Activated CD4-positive, alpha-beta T cell treated with anti-CD3 and anti-CD28 coated beads, Interleukin-2, amount 50 U/mL, for 1 hour (primary cell): ENCODE measurements around the gene SIRPG.
"Not testable (repeated sequence)": the region's sequence is repeated elsewhere in the genome, so short reads cannot be mapped to it uniquely, and the experiment has no call there.

Experiments used
- DNase-seq: peaks from one replicate; pipeline ENCODE4 v3.0.0-alpha.2; 2020

Gene SIRPG

GRCh38 chr20:1635291-1635979 lies 22.1 kb downstream of the SIRPG start:
- no peak for DNase-seq

GRCh38 chr20:1633535-1633934 lies 24.0 kb downstream of the SIRPG start:
- no peak for DNase-seq

GRCh38 chr20:1632178-1632577 lies 25.4 kb downstream of the SIRPG start:
- DNase-seq, result no peak

- DNase-seq, result no peak
Observed at GRCh38 chr20:1631309-1632151, 26.0 kb downstream of the SIRPG start.

GRCh38 chr20:1630186-1630585 lies 27.4 kb downstream of the SIRPG start:
- DNase-seq, result no peak

- DNase-seq, result no peak
Observed at GRCh38 chr20:1629321-1629720, 28.3 kb downstream of the SIRPG start.

GRCh38 chr20:1628621-1629020 lies 29.0 kb downstream of the SIRPG start:
- DNase-seq, result no peak

GRCh38 chr20:1627200-1627550 lies 30.4 kb downstream of the SIRPG start:
- no peak for DNase-seq

GRCh38 chr20:1626528-1627199 lies 30.9 kb downstream of the SIRPG start:
- no peak for DNase-seq

GRCh38 chr20:1625083-1625690 lies 32.4 kb downstream of the SIRPG start:
- DNase-seq, result no peak

- no peak for DNase-seq
Observed at GRCh38 chr20:1623501-1624205, 33.9 kb downstream of the SIRPG start.

GRCh38 chr20:1622450-1622849 lies 35.1 kb downstream of the SIRPG start:
- DNase-seq, result no peak

- DNase-seq, result no peak
Observed at GRCh38 chr20:1621316-1621715, 36.3 kb downstream of the SIRPG start.

GRCh38 chr20:1619861-1620444 lies 37.6 kb downstream of the SIRPG start, which contains the start of gene SIRPB1:
TSS of gene SIRPB1 (minus strand) at chr20:1620009. CDS start at chr20:1619944, 65 bp downstream.
- DNase-seq, result no peak

- no peak for DNase-seq
Observed at GRCh38 chr20:1618954-1619540, 38.5 kb downstream of the SIRPG start.

- DNase-seq, result no peak
Observed at GRCh38 chr20:1618479-1618878, 39.1 kb downstream of the SIRPG start.

GRCh38 chr20:1616858-1617434 lies 40.6 kb downstream of the SIRPG start:
- DNase-seq, result no peak

GRCh38 chr20:1610404-1610803 lies 47.2 kb downstream of the SIRPG start:
- not testable (repeated sequence) for DNase-seq

- DNase-seq, result not testable (repeated sequence)
Observed at GRCh38 chr20:1608678-1609347, 48.8 kb downstream of the SIRPG start.

- no peak for DNase-seq
Observed at GRCh38 chr20:1600736-1601135, 56.8 kb downstream of the SIRPG start.

- no peak for DNase-seq
Observed at GRCh38 chr20:1595333-1595732, 62.2 kb downstream of the SIRPG start.
